ENCODE results near the gene CALR3. TPM values are rescaled to one million over a fixed set of nuclear protein-coding genes. Genes with fewer than 3 reads are reported as not detected.

CALR3 gene
- total RNA-seq, 4 donors from 2014 or later, result not detected

- intact Hi-C loops (cut with DNase I; ENCODE audit: low total_unique reads), result no loop called here
Observed at GRCh38 chr19:16457195-16457953, 38.6 kb downstream of the CALR3 start.

GRCh38 chr19:16456652-16457194 is 39.2 kb downstream of the CALR3 start:
- intact Hi-C loops (cut with DNase I; ENCODE audit: low total_unique reads), result no loop called here
- H3K27me3 ChIP-seq, result no peaks in the 10 kb centered on the region
- no peaks in the 10 kb centered on the region for H3K36me3 ChIP-seq
- TF ChIP-seq POLR2A (IDR thresholded peaks at IDR 0.05), result no peak
- TF ChIP-seq CTCF (IDR thresholded peaks at IDR 0.05), result no peak
- peaks cover 0 to 9% of the 10 kb centered on the region in 2 donors for H3K4me1 ChIP-seq
- no peaks in the 10 kb centered on the region for H3K9me3 ChIP-seq
- no peak overlapping the region for H3K4me3 ChIP-seq
- no peak for DNase-seq
- peak overlapping the region; percentile 62 to 63 for H3K27ac ChIP-seq

More at GRCh38 chr19:16457195-16457953, 38.6 kb downstream of the CALR3 start:
- DNase-seq, result peak; percentile 42 to 50
- H3K4me1 ChIP-seq, result peaks cover 0 to 9% of the 10 kb centered on the region in 2 donors
- H3K9me3 ChIP-seq, result no peaks in the 10 kb centered on the region
- no peaks in the 10 kb centered on the region for H3K36me3 ChIP-seq
- H3K4me3 ChIP-seq, result peak overlapping the region in 1 of 2 donors; percentile 15
- H3K27ac ChIP-seq, result peak overlapping the region; percentile 62 to 63
- H3K27me3 ChIP-seq, result no peaks in the 10 kb centered on the region
- TF ChIP-seq POLR2A (IDR thresholded peaks at IDR 0.05) (no peak), CTCF (IDR thresholded peaks at IDR 0.05) (no peak)

GRCh38 chr19:16455489-16455888 is 40.5 kb downstream of the CALR3 start:
- Histone ChIP-seq H3K27me3 (no peaks in the 10 kb centered on the region), H3K9me3 (no peaks in the 10 kb centered on the region), H3K4me3 (no peak overlapping the region), H3K27ac (no peak overlapping the region), H3K36me3 (no peaks in the 10 kb centered on the region), H3K4me1 (peaks cover 0 to 9% of the 10 kb centered on the region in 2 donors)
- no peak for DNase-seq
- intact Hi-C loops (cut with DNase I; ENCODE audit: low total_unique reads), result no loop called here
- TF ChIP-seq POLR2A (IDR thresholded peaks at IDR 0.05) (no peak), CTCF (IDR thresholded peaks at IDR 0.05) (no peak)

GRCh38 chr19:16454351-16454918 is 41.5 kb downstream of the CALR3 start:
- Histone ChIP-seq H3K27me3 (no peaks in the 10 kb centered on the region), H3K36me3 (no peaks in the 10 kb centered on the region), H3K4me1 (peaks cover 0 to 9% of the 10 kb centered on the region in 2 donors), H3K27ac (peak overlapping the region; percentile 16 to 30), H3K9me3 (no peaks in the 10 kb centered on the region), H3K4me3 (no peak overlapping the region)
- no peak for TF ChIP-seq POLR2A (IDR thresholded peaks at IDR 0.05)
- no peak for TF ChIP-seq CTCF (IDR thresholded peaks at IDR 0.05)
- DNase-seq, result no peak
- intact Hi-C loops (cut with DNase I; ENCODE audit: low total_unique reads), result no loop called here

GRCh38 chr19:16452325-16452724 is 43.6 kb downstream of the CALR3 start:
- Histone ChIP-seq H3K9me3 (no peaks in the 10 kb centered on the region), H3K27me3 (no peaks in the 10 kb centered on the region), H3K4me1 (peaks cover 0 to 8% of the 10 kb centered on the region in 2 donors), H3K36me3 (no peaks in the 10 kb centered on the region), H3K27ac (no peak overlapping the region), H3K4me3 (no peak overlapping the region)
- no peak for DNase-seq
- intact Hi-C loops (cut with DNase I; ENCODE audit: low total_unique reads), result no loop called here
- TF ChIP-seq POLR2A (IDR thresholded peaks at IDR 0.05), result no peak
- TF ChIP-seq CTCF (IDR thresholded peaks at IDR 0.05), result no peak
